ENCODE data around the gene ZDHHC6. TPM values are rescaled to one million over a fixed set of nuclear protein-coding genes. Genes with fewer than 3 reads are reported as not detected.

Gene ZDHHC6
- total RNA-seq, 4 donors from 2014 or later, result 26.5 to 39.2 (median 34.1) TPM

- no peak for DNase-seq
- Histone ChIP-seq H3K27ac (no peak overlapping the region), H3K4me3 (replicated peaks in 1 of 3) (no peak overlapping the region), H3K27me3 (no peaks in the 10 kb centered on the region), H3K4me1 (no peaks in the 10 kb centered on the region), H3K9me3 (no peaks in the 10 kb centered on the region), H3K36me3 (no peaks in the 10 kb centered on the region)
- intact Hi-C loops (cut with DNase I), result no loop called here
- 98 to 99% methylated on average over 2 of the region's 2 CpGs for WGBS, 2 donors
- TF ChIP-seq CTCF (IDR thresholded peaks at IDR 0.05), result no peak
- no peak for TF ChIP-seq POLR2A (IDR thresholded peaks at IDR 0.05)
Observed at GRCh38 chr10:112456533-112456932, 9.8 kb upstream of the ZDHHC6 start.

GRCh38 chr10:112454910-112455779, 8.4 kb upstream of the ZDHHC6 start:
- DNase-seq, result no peak
- no peak overlapping the region for H3K4me3 ChIP-seq (replicated peaks in 1 of 3)
- WGBS, 2 donors, result 81 to 94% methylated on average over 3 of the region's 3 CpGs
- no peaks in the 10 kb centered on the region for H3K27me3 ChIP-seq
- H3K4me1 ChIP-seq, result no peaks in the 10 kb centered on the region
- TF ChIP-seq CTCF (IDR thresholded peaks at IDR 0.05) (no peak), POLR2A (IDR thresholded peaks at IDR 0.05) (no peak)
- no peaks in the 10 kb centered on the region for H3K36me3 ChIP-seq
- H3K27ac ChIP-seq, result no peak overlapping the region
- intact Hi-C loops (cut with DNase I), result no loop called here
- no peaks in the 10 kb centered on the region for H3K9me3 ChIP-seq

GRCh38 chr10:112448888-112449287, 2.2 kb upstream of the ZDHHC6 start:
- no peaks in the 10 kb centered on the region for H3K9me3 ChIP-seq
- H3K36me3 ChIP-seq, result no peaks in the 10 kb centered on the region
- no peak overlapping the region for H3K27ac ChIP-seq
- H3K4me3 ChIP-seq (replicated peaks in 1 of 3), result no peak overlapping the region
- no peaks in the 10 kb centered on the region for H3K27me3 ChIP-seq
- 76 to 79% methylated on average over 4 of the region's 4 CpGs for whole genome bisulfite sequencing, 2 donors
- H3K4me1 ChIP-seq, result peaks cover 12 to 17% of the 10 kb centered on the region in 2 donors
- TF ChIP-seq POLR2A (IDR thresholded peaks at IDR 0.05) (no peak), CTCF (IDR thresholded peaks at IDR 0.05) (no peak)
- intact Hi-C loops (cut with DNase I), result no loop called here
- no peak for DNase-seq

- Histone ChIP-seq H3K4me3 (replicated peaks in 1 of 3) (peak overlapping the region; percentile 78 to 96 (median 86)), H3K4me1 (peaks cover 12 to 17% of the 10 kb centered on the region in 2 donors), H3K36me3 (peaks cover 0 to 10% of the 10 kb centered on the region in 2 donors), H3K27ac (peak overlapping the region in 1 of 3 donors; percentile 85), H3K9me3 (no peaks in the 10 kb centered on the region), H3K27me3 (no peaks in the 10 kb centered on the region)
- TF ChIP-seq CTCF (IDR thresholded peaks at IDR 0.05), result no peak
- TF ChIP-seq POLR2A (IDR thresholded peaks at IDR 0.05), result no peak
- WGBS, 2 donors, result 4 to 6% methylated on average over 10 of the region's 10 CpGs
- intact Hi-C loops (cut with DNase I), result no loop called here
- DNase-seq, result no peak
Observed at GRCh38 chr10:112447620-112447928, 860 bp upstream of the ZDHHC6 start.
